Pancreas (tissue), 10 donors: ENCODE data around the gene TBX4. TPM values are rescaled to one million over a fixed set of nuclear protein-coding genes. Genes with fewer than 3 reads are reported as not detected.

Source experiments
- ATAC-seq, 4 donors: fragments of 200-7000 bp; cut with Tn5 transposase; one replicate each; pipeline versions ENCODE4 v1.8.0 to v1.9.1; 2020; ENCODE audit warnings: mild to moderate bottlenecking in 4 of 4, moderate library complexity in 4 of 4
- DNase-seq, 6 donors: peaks; one replicate each; pipeline ENCODE4 v3.0.0-alpha.2; 2020
- FAIRE-seq: peaks from 2 replicates; lab custom pipeline; 2012; peaks lifted over from hg19 to GRCh38; lab: Jason Lieb, UNC
- H3K27ac ChIP-seq, 4 donors: fragments of 200-600 bp; sonication (generic); 1 replicate in 3 of 4; 2 replicates in 1 of 4; pipeline versions ENCODE4 v1.5.0 to v1.8.0; 2020
- H3K27me3 ChIP-seq, 4 donors: fragments of 200-600 bp; one replicate each; pipeline ENCODE4 v1.8.0; 2021
- H3K36me3 ChIP-seq, 3 donors: fragments of 200-600 bp; sonication (generic) in 1 of 3; one replicate each; pipeline versions ENCODE4 v1.5.0 to v1.8.0; 2020 to 2021
- H3K4me1 ChIP-seq, 3 donors: fragments of 200-600 bp; one replicate each; pipeline ENCODE4 v1.8.0; 2021
- H3K4me3 ChIP-seq, 4 donors: fragments of 200-600 bp; sonication (generic) in 2 of 4; one replicate each; pipeline versions ENCODE4 v1.5.0 to v1.8.0; 2020 to 2021
- H3K9me3 ChIP-seq, 4 donors: fragments of 200-600 bp; one replicate each; pipeline ENCODE4 v1.8.0; 2021
- whole genome bisulfite sequencing, 2 donors: extraction: QIAGEN DNeasy Blood & Tissue Kit; methylation state at CpG; one replicate each; pipeline ENCODE4 v1.1.7; 2013; 5-methylcytosine and 5-hydroxymethylcytosine counted together
- intact Hi-C, 3 donors: fragments of 100-400 bp; cut with DNase I; formaldehyde crosslinking; loops; one replicate each; pipeline versions ENCODE4 v1.11.1 to v1.14.2; 2022
- polyA plus RNA-seq, 2 donors: library from polyadenylated mRNA; stranded (reverse); fragments of 200-250 nt; gene quantifications; one replicate each; pipeline ENCODE4 v1.2.3, GENCODE V29; 2013
- total RNA-seq, 6 donors: library from RNA; stranded (reverse); fragmentation: NEBNext Ultra II Directional in 4 of 6; extraction: Animal tissue kit (Norgen Biotek cat#: 25700) in 4 of 6; gene quantifications; one replicate each; pipeline versions ENCODE4 v1.2.1 to v1.2.4, GENCODE V29; 2021 to 2023
- TF ChIP-seq, protein P1 (sequence below), 4 donors: fragments of 200-600 bp; sonication (generic) in 3 of 4; IDR thresholded peaks; one replicate each; pipeline versions ENCODE4 v1.5.0 to v1.8.0; 2021; ENCODE audit warnings: antibody characterized with exemption in 4 of 4
- donor health status: healthy with polysubstance abuse.
- donor health status: DM: no; HTN: no; CAD: no; lungs with moderate emphysema.
- donor health status: DM: no; HTN: no; CAD: no.
- donor health status: control.
- donor health status: control.
- donor health status: Bipolar disorder and iron deficiency.
- donor health status: DM: yes; HTN: yes; CAD: no.
- donor health status: DM: no; HTN: no; CAD: no.
- donor health status: DM: no; HTN: no; CAD: no.
- donor health status: DM: yes; HTN: yes; CAD: no.

TBX4 gene
- total and polyA plus RNA-seq, 8 donors, result not detected

DNA sequence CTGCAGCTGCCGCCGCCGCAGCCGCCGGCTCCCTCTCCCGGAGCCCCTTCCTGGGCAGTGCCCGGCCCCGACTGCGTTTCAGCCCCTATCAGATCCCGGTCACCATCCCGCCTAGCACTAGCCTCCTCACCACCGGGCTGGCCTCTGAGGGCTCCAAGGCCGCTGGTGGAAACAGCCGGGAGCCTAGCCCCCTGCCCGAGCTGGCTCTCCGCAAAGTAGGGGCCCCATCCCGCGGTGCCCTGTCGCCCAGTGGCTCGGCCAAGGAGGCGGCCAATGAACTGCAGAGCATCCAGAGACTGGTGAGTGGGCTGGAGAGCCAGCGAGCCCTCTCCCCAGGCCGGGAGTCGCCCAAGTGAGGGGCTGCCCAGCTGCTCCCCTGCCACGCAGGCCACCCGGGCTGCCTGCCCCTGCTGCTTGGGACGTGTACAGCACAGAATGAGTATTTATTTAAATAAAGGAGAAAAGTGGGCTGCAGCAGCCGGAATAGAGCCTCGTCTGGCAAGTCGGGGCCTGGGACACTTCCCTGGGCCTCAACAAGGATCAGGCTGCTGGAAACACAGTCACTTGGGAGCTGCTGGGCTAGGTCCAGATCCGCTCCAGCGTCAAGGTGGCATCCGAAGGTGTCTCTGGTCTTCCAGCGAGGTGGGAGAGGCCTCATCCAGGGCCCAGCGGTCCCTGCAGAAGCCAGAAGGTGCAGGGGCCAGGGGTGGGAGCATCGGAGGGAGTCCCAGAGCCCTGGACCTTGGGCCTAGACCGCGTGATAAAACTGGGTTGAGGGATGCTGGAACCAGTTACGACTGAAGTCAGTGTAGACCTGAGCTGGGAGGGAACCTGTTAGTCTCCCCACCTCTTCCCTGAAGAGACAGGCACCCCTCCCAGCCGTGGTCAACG lies 43.8 kb upstream of the TBX4 start:
- Histone ChIP-seq H3K36me3 (no peaks in the 10 kb centered on the region), H3K4me1 (peaks cover 0 to 17% (median 5%) of the 10 kb centered on the region in 3 donors), H3K4me3 (peak overlapping the region in 1 of 4 donors; percentile 53), H3K9me3 (no peaks in the 10 kb centered on the region), H3K27ac (no peak overlapping the region), H3K27me3 (peaks cover 0 to 27% (median 10%) of the 10 kb centered on the region in 4 donors)
- 62% methylated on average over 41 of the region's 41 CpGs for WGBS, 2 donors
- DNase-seq (peak in 2 of 6 donors; percentile 53 to 69), FAIRE-seq (no peak), ATAC-seq (no peak)
- intact Hi-C loops, result no loop called here
- TF ChIP-seq, protein P1, sequence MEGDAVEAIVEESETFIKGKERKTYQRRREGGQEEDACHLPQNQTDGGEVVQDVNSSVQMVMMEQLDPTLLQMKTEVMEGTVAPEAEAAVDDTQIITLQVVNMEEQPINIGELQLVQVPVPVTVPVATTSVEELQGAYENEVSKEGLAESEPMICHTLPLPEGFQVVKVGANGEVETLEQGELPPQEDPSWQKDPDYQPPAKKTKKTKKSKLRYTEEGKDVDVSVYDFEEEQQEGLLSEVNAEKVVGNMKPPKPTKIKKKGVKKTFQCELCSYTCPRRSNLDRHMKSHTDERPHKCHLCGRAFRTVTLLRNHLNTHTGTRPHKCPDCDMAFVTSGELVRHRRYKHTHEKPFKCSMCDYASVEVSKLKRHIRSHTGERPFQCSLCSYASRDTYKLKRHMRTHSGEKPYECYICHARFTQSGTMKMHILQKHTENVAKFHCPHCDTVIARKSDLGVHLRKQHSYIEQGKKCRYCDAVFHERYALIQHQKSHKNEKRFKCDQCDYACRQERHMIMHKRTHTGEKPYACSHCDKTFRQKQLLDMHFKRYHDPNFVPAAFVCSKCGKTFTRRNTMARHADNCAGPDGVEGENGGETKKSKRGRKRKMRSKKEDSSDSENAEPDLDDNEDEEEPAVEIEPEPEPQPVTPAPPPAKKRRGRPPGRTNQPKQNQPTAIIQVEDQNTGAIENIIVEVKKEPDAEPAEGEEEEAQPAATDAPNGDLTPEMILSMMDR (IDR thresholded peaks at IDR 0.05), result no peak

DNA sequence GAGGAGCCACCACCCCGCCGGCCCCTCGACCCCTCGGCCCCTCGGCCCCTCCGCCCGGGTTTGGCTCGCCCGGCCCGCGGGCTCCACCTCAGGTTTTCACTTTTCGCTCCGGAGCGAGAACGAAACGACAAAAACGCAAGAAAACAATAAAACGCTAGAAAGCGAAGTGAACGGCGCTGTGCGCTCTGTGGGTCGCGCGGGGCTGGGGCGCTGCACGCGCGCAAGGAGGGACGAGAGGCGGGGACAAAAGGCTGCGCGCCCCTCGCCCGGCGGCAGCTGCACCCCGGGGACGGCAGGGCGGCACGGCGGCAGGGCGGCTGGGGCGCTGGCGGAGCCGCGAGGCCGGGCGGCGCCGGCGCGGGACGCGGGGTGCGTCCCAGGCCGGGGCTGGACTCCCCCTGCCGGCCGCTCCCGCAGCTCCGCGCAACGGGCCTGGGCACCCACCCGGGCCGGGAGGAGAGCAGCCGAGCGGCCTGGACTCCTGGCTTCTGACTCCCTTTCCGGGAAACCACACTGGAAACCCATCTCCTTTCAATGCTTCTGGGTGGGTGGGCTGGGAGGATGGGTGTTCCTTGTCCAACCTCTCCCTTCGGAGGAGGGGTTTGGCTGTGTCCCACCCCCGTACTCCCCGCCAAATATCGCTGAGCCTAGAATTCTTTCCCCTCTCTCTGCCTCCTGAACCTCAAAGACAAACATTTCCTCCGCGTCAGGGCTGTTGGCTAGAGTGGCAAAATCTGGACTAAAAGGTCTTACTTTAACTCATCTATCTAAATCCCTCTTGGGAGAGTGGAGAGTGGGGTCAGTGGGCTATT lies 42.7 kb upstream of the TBX4 start:
- Histone ChIP-seq H3K9me3 (no peaks in the 10 kb centered on the region), H3K27ac (no peak overlapping the region), H3K36me3 (no peaks in the 10 kb centered on the region), H3K4me1 (peaks cover 0 to 14% (median 5%) of the 10 kb centered on the region in 3 donors), H3K4me3 (peak overlapping the region; percentile 15 to 53 (median 34)), H3K27me3 (peaks cover 0 to 15% (median 4%) of the 10 kb centered on the region in 4 donors)
- TF ChIP-seq, protein P1 (IDR thresholded peaks at IDR 0.05), result peak in 3 of 4 donors; percentile 6 to 23 (median 10)
- WGBS, 2 donors, result 1 to 2% methylated on average over 68 to 73 of the region's 73 CpGs
- FAIRE-seq (no peak), ATAC-seq (peak in 3 of 4 donors; percentile 34 to 55 (median 39)), DNase-seq (peak in 3 of 6 donors; percentile 47 to 85 (median 79))
- intact Hi-C loops, result loop anchor here in 2 of 3 donors (10.0 kb wide), 2 partner anchors 145 to 425 kb away; no protein-coding TSS in a partner anchor

DNA sequence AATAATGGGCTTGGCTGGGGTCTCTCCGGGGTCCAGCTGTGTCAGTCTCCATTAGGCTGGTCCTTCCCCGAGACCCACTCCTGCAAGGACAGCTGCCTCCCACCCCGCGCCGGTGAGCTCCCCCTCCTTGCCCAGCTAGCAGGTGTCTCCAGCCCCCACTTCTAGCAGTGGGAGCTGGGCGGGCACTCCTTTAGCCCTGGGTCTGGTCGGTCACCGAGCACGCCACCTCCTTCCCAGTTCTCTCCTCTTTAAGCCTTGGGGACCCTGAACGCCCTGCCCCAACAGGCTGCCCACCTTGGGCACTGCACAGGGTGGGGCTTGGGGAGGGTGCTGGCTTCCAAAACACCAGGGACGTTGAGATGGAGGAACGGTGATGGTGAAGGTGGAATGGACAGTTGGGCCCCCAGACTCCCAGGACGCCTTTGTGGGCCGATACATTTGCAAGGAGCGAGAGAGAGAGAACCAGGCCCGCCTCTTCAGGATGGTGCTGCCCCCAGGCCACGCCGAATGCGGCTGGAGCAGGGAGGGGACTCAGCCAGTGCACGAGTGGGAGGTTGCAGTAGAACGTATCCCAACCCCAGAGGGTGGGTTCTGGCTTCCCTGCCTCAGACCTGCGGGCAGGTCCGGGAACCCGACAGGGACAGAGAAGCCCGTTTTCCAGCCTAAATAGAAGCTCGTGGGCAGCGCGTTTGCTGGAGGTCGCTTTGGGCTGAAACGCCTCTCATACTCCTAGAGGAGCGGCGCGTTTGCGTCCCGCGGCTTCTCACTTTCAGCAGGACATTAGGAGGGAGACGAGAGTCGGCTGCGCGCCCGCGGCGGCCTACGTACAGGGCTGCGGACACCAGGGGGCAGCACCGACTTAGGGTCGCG lies 41.8 kb upstream of the TBX4 start:
- intact Hi-C loops, result loop anchor here in 2 of 3 donors (10.0 kb wide), 2 partner anchors 144 to 424 kb away; no protein-coding TSS in a partner anchor
- Histone ChIP-seq H3K27ac (no peak overlapping the region), H3K27me3 (peaks cover 0 to 12% (median 3%) of the 10 kb centered on the region in 4 donors), H3K36me3 (no peaks in the 10 kb centered on the region), H3K9me3 (no peaks in the 10 kb centered on the region), H3K4me3 (peak overlapping the region in 1 of 4 donors; percentile 57), H3K4me1 (peaks cover 0 to 14% (median 5%) of the 10 kb centered on the region in 3 donors)
- TF ChIP-seq, protein P1 (IDR thresholded peaks at IDR 0.05), result no peak
- no peak for FAIRE-seq
- 28 to 32% methylated on average over 44 to 48 of the region's 48 CpGs for WGBS, 2 donors
- peak in 3 of 4 donors; percentile 15 to 46 (median 30) for ATAC-seq
- DNase-seq, result peak in 4 of 6 donors; percentile 27 to 86 (median 74)

DNA sequence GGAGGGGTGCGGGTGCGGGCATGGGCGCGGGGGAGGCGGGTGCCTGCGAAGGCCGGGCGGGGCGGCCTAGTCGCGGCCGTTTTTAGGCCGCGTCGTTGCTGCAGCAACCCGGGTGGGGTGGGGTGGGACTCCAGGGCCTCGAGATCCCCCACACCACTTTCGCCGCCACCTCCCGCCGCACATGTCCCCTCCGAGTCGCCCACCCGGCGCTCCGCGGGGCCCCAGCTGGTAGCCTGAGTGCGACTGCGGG lies 41.3 kb upstream of the TBX4 start:
- no peaks in the 10 kb centered on the region for H3K9me3 ChIP-seq
- peaks cover 0 to 14% (median 5%) of the 10 kb centered on the region in 3 donors for H3K4me1 ChIP-seq
- peak overlapping the region in 2 of 4 donors; percentile 4 to 57 for H3K27ac ChIP-seq
- H3K4me3 ChIP-seq, result peak overlapping the region in 3 of 4 donors; percentile 51 to 63 (median 57)
- H3K27me3 ChIP-seq, result peaks cover 0 to 12% (median 3%) of the 10 kb centered on the region in 4 donors
- FAIRE-seq (no peak), DNase-seq (no peak), ATAC-seq (no peak)
- 4 to 17% methylated on average over 9 to 29 of the region's 29 CpGs for WGBS, 2 donors
- intact Hi-C loops, result loop anchor here in 2 of 3 donors (10.0 kb wide), 2 partner anchors 144 to 424 kb away; no protein-coding TSS in a partner anchor
- TF ChIP-seq, protein P1 (IDR thresholded peaks at IDR 0.05), result no peak
- no peaks in the 10 kb centered on the region for H3K36me3 ChIP-seq
